PC-3 (cell line): Measurements from ENCODE around the gene PCDH9.

Experiments used
- EZH2 ChIP-seq: fragments of 300-600 bp; sonication (generic); IDR thresholded peaks from one replicate; pipeline ENCODE4 v1.6.1; 2017; ENCODE audit warnings: antibody characterized with exemption, mild to moderate bottlenecking, low read length; ENCODE audit not compliant: unreplicated experiment
- EZH2phosphoT487 ChIP-seq: fragments of 300-600 bp; sonication (generic); IDR thresholded peaks from 2 replicates; pipeline ENCODE4 v1.6.1; 2018; ENCODE audit warnings: mild to moderate bottlenecking, antibody characterized with exemption, low read length, borderline replicate concordance
- TF ChIP-seq, protein P1 (sequence below): fragments of 300-600 bp; sonication (generic); conservative IDR thresholded peaks from 2 replicates; pipeline ENCODE4 v1.5.1; 2017; ENCODE audit warnings: antibody characterized with exemption, low read depth, mild to moderate bottlenecking, low read length

DNA sequence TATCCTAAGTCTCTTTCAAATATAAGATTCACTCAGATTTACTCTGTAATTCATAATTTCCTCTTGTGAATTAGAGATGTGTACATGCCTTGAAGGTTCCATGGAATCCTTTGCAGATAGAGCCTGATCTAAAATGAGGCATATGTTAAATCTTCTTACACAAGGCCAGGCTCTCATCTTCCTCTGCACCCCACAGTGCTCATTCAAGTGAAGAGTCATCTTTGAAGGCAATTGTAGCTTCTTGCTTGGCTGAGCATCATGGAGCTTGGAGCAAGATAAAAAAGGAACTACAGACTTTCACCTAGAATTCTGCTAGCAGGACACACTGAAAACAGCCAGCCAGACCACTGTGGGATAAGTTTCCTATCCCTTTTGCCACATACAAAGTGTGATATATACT lies 566.4 kb downstream of the PCDH9 start:
- TF ChIP-seq, protein P1, sequence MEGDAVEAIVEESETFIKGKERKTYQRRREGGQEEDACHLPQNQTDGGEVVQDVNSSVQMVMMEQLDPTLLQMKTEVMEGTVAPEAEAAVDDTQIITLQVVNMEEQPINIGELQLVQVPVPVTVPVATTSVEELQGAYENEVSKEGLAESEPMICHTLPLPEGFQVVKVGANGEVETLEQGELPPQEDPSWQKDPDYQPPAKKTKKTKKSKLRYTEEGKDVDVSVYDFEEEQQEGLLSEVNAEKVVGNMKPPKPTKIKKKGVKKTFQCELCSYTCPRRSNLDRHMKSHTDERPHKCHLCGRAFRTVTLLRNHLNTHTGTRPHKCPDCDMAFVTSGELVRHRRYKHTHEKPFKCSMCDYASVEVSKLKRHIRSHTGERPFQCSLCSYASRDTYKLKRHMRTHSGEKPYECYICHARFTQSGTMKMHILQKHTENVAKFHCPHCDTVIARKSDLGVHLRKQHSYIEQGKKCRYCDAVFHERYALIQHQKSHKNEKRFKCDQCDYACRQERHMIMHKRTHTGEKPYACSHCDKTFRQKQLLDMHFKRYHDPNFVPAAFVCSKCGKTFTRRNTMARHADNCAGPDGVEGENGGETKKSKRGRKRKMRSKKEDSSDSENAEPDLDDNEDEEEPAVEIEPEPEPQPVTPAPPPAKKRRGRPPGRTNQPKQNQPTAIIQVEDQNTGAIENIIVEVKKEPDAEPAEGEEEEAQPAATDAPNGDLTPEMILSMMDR, result no peak
- no peak for TF ChIP-seq EZH2
- no peak for TF ChIP-seq EZH2phosphoT487
